A549 (cell line): ENCODE measurements around the gene HOGA1. TPM values are rescaled to one million over a fixed set of nuclear protein-coding genes. Genes with fewer than 3 reads are reported as not detected.
A peak's percentile ranks its signal among the peaks of the same experiment; 100 is the strongest.

Experiments
- ATAC-seq, 2 experiments: fragments of 200-7000 bp in 1 of 2; fragments of >200 bp in 1 of 2; cut with Nextera tagmentation in 1 of 2; cut with Tn5 transposase in 1 of 2; 3 replicates each; pipeline versions ENCODE4 v1.8.0 to v1.9.1; 2018 to 2020; ENCODE audit warnings: mild to moderate bottlenecking in 1 of 2, moderate library complexity in 1 of 2
- CTCF ChIA-PET: fragments of 300-600 bp; sonication (Branson Sonifier 250); formaldehyde crosslinking; extraction: SDS; loops from one replicate; lab custom pipeline; 2021; ENCODE audit warnings: antibody characterized with exemption, inconsistent platforms; lab: Yijun Ruan, JAX
- POLR2A ChIA-PET: fragments of 350-600 bp; formaldehyde crosslinking; extraction: SDS; loops from one replicate; lab custom pipeline; 2021; ENCODE audit warnings: antibody characterized with exemption, inconsistent platforms; lab: Yijun Ruan, JAX
- DNase-seq, 2 experiments: peaks; one replicate each; pipeline versions ENCODE4 v3.0.0 to v3.0.0-alpha.2; 2011 to 2016; ENCODE audit warnings: low read depth in 1 of 2, low spot score in 1 of 2
- FAIRE-seq: peaks from 2 replicates; lab custom pipeline; 2011; peaks lifted over from hg19 to GRCh38; lab: Jason Lieb, UNC
- H3K27ac ChIP-seq, 2 experiments: fragments of >200 bp; sonication (Bioruptor Twin); formaldehyde crosslinking; 3 replicates each; pipeline ENCODE4 v1.5.1; 2016 to 2017
- H3K4me1 ChIP-seq: fragments of >200 bp; sonication (Bioruptor Twin); formaldehyde crosslinking; 3 replicates; pipeline ENCODE4 v1.6.1; 2016
- H3K4me2 ChIP-seq: fragments of >200 bp; sonication (Bioruptor Twin); formaldehyde crosslinking; 3 replicates; pipeline ENCODE4 v1.6.1; 2016
- H3K4me3 ChIP-seq: fragments of >200 bp; sonication (Bioruptor Twin); formaldehyde crosslinking; 3 replicates; pipeline ENCODE4 v1.5.1; 2016
- H3K9me3 ChIP-seq: fragments of >200 bp; sonication (Bioruptor Twin); formaldehyde crosslinking; 3 replicates; pipeline ENCODE4 v1.6.1; 2016
- CBX2 ChIP-seq: fragments of 200-600 bp; sonication (generic); IDR thresholded peaks from 2 replicates; pipeline ENCODE4 v1.6.1; 2016; ENCODE audit warnings: low read depth, mild to moderate bottlenecking, borderline replicate concordance
- CBX8 ChIP-seq: fragments of 200-600 bp; sonication (generic); IDR thresholded peaks from 2 replicates; pipeline ENCODE4 v1.6.1; 2016
- CEBPB ChIP-seq, 2 experiments: fragments of >200 bp in 1 of 2; sonication (Bioruptor Twin) in 1 of 2; formaldehyde crosslinking in 1 of 2; IDR thresholded peaks; 2 replicates each; pipeline ENCODE4 v1.6.1; 2012 to 2016
- CHD2 ChIP-seq: fragments of 150-350 bp; IDR thresholded peaks from 2 replicates; pipeline ENCODE4 v1.6.1; 2014; ENCODE audit warnings: low read length; ENCODE audit not compliant: partially characterized antibody
- CHD4 ChIP-seq: fragments of 200-600 bp; sonication (generic); IDR thresholded peaks from 2 replicates; pipeline ENCODE4 v1.6.1; 2016; ENCODE audit warnings: antibody characterized with exemption, mild to moderate bottlenecking, borderline replicate concordance
- ELK1 ChIP-seq: fragments of 150-350 bp; IDR thresholded peaks from 2 replicates; pipeline ENCODE4 v1.6.1; 2014; ENCODE audit warnings: low read depth, mild to moderate bottlenecking, low read length
- ESRRA ChIP-seq: fragments of 150-350 bp; IDR thresholded peaks from 2 replicates; pipeline ENCODE4 v1.6.1; 2014; ENCODE audit warnings: mild to moderate bottlenecking, low read length, borderline replicate concordance
- FOSB ChIP-seq: fragments of 250-450 bp; sonication (Bioruptor Pico); IDR thresholded peaks from 2 replicates; pipeline ENCODE4 v1.5.0; 2020; ENCODE audit warnings: mild to moderate bottlenecking, moderate library complexity
- FOSL2 ChIP-seq, 2 experiments: fragments of 450-650 bp in 1 of 2; fragments of >200 bp in 1 of 2; sonication (Bioruptor Twin) in 1 of 2; formaldehyde crosslinking; IDR thresholded peaks; 2 replicates each; pipeline versions ENCODE4 v1.5.0 to v1.6.1; 2016 to 2020; ENCODE audit warnings: mild to moderate bottlenecking in 1 of 2, moderate library complexity in 1 of 2
- FOXS1 ChIP-seq: fragments of 250-450 bp; sonication (Bioruptor Pico); IDR thresholded peaks from 2 replicates; pipeline ENCODE4 v1.5.0; 2020; ENCODE audit warnings: mild to moderate bottlenecking, moderate library complexity
- HDAC2 ChIP-seq: fragments of 200-600 bp; sonication (generic); IDR thresholded peaks from 2 replicates; pipeline ENCODE4 v1.6.1; 2016
- HES2 ChIP-seq: fragments of >200 bp; sonication (Bioruptor Twin); formaldehyde crosslinking; IDR thresholded peaks from 2 replicates; pipeline ENCODE4 v1.6.1; 2016
- HOXA7 ChIP-seq: fragments of 250-450 bp; sonication (Bioruptor Pico); IDR thresholded peaks from 2 replicates; pipeline ENCODE4 v1.5.0; 2020; ENCODE audit warnings: mild to moderate bottlenecking, moderate library complexity
- KDM5A ChIP-seq: fragments of 200-600 bp; sonication (generic); IDR thresholded peaks from 2 replicates; pipeline ENCODE4 v1.6.1; 2016; ENCODE audit warnings: antibody characterized with exemption, mild to moderate bottlenecking
- MAX ChIP-seq: IDR thresholded peaks from 2 replicates; pipeline ENCODE4 v1.6.1; 2012
- MAZ ChIP-seq: fragments of 150-350 bp; IDR thresholded peaks from 2 replicates; pipeline ENCODE4 v1.6.1; 2014; ENCODE audit warnings: antibody characterized with exemption, low read depth, low read length, borderline replicate concordance
- MYC ChIP-seq: IDR thresholded peaks from 2 replicates; pipeline ENCODE4 v1.6.1; 2012; ENCODE audit warnings: mild to moderate bottlenecking, inconsistent platforms, low read length, improper control_type of control experiment, borderline replicate concordance
- NFE2L2 ChIP-seq: fragments of 150-350 bp; conservative IDR thresholded peaks from 2 replicates; pipeline ENCODE4 v1.6.1; 2014; ENCODE audit warnings: low read length
- PHF8 ChIP-seq: fragments of 200-600 bp; sonication (generic); IDR thresholded peaks from 2 replicates; pipeline ENCODE4 v1.6.1; 2016; ENCODE audit warnings: low read depth, mild to moderate bottlenecking, antibody characterized with exemption, moderate library complexity, borderline replicate concordance
- POLR2A ChIP-seq: IDR thresholded peaks from 2 replicates; pipeline ENCODE4 v1.6.1; 2012; ENCODE audit warnings: mild to moderate bottlenecking, low read length
- POLR2AphosphoS2 ChIP-seq: conservative IDR thresholded peaks from 2 replicates; pipeline ENCODE4 v1.6.1; 2012; ENCODE audit warnings: low read length, improper control_type of control experiment, inconsistent platforms
- RARB ChIP-seq: fragments of 250-450 bp; sonication (Bioruptor Pico); IDR thresholded peaks from 2 replicates; pipeline ENCODE4 v1.8.0; 2021; ENCODE audit warnings: mild to moderate bottlenecking, moderate library complexity
- RCOR1 ChIP-seq: fragments of 150-350 bp; IDR thresholded peaks from 2 replicates; pipeline ENCODE4 v1.6.1; 2014; ENCODE audit warnings: antibody characterized with exemption, low read length, low read depth
- SMC3 ChIP-seq: fragments of >200 bp; sonication (Bioruptor Twin); formaldehyde crosslinking; IDR thresholded peaks from 3 replicates; pipeline ENCODE4 v1.6.1; 2018; ENCODE audit warnings: inconsistent platforms
- WGBS: methylation state at CpG from one replicate; pipeline ENCODE4 v1.1.6; 2017; ENCODE audit errors: missing lambda C conversion rate; 5-methylcytosine and 5-hydroxymethylcytosine counted together
- polyA plus RNA-seq, 4 experiments: library from polyadenylated mRNA; depleted of rRNA in 3 of 4; stranded (reverse); fragments of >200 nt; fragmentation: RNase III in 1 of 4; extraction: RNeasy Plus Mini Kit Qiagen cat#74134 plus additional on column Dnase treatment in 1 of 4; gene quantifications; 2 replicates in 3 of 4; 3 replicates in 1 of 4; pipeline ENCODE4 v1.2.3, GENCODE V29; 2011 to 2017

HOGA1 gene
- polyA plus RNA-seq, 2 of the 4 experiments (the other 2 are of a cell fraction): 2.0 to 3.1 TPM

- 88% methylated on average over 13 of the region's 13 CpGs for WGBS
- Histone ChIP-seq H3K4me1 (peaks cover 9% of the 10 kb centered on the region), H3K27ac (peak overlapping the region in 1 of 2 experiments; percentile 74; a peak in 3 of 6 replicates), H3K4me2 (no peak overlapping the region), H3K4me3 (no peak overlapping the region), H3K9me3 (no peaks in the 10 kb centered on the region)
- TF ChIP-seq HOXA7: no peak
- POLR2A ChIA-PET: no interaction called here
- FAIRE-seq (no peak), ATAC-seq (no peak), DNase-seq (no peak)
- CTCF ChIA-PET: interaction anchor here (6.9 to 10.8 kb wide), 3 partner anchors 11 to 87 kb away, joined by 64 to 218 read pairs (median 213); no protein-coding TSS in a partner anchor
Observed at GRCh38 chr10:97548828-97549455, 35.2 kb upstream of the HOGA1 start.

- Histone ChIP-seq H3K4me3 (no peak overlapping the region), H3K27ac (peak overlapping the region; percentile 26 to 74; a peak in 4 of 6 replicates), H3K4me2 (no peak overlapping the region), H3K9me3 (no peaks in the 10 kb centered on the region)
- CTCF ChIA-PET: interaction anchor here (0.9 to 10.8 kb wide), 7 partner anchors 12 to 142 kb away, joined by 3 to 218 read pairs (median 5); no protein-coding TSS in a partner anchor
- ATAC-seq (no peak), DNase-seq (no peak)
- TF ChIP-seq CBX8: no peak
- TF ChIP-seq SMC3: no peak
- TF ChIP-seq HOXA7: no peak
- no peak for TF ChIP-seq POLR2A
- TF ChIP-seq PHF8: no peak
- TF ChIP-seq, all 56 proteins: peak for 0
- 80% methylated on average over 13 of the region's 13 CpGs for WGBS
- H3K4me1 ChIP-seq: peaks cover 8% of the 10 kb centered on the region
- no peak for FAIRE-seq
- POLR2A ChIA-PET: no interaction called here
Observed at GRCh38 chr10:97549587-97550322, 34.4 kb upstream of the HOGA1 start.

GRCh38 chr10:97550336-97551149, 33.6 kb upstream of the HOGA1 start:
- no peak for FAIRE-seq
- CTCF ChIA-PET: interaction anchor here (0.9 to 12.4 kb wide), 9 partner anchors 13 to 143 kb away, joined by 3 to 218 read pairs (median 28); partner anchors contain the start of gene ANKRD2

GRCh38 chr10:97551271-97551670, 32.9 kb upstream of the HOGA1 start:
- ChIA-PET POLR2A (no interaction called here), CTCF (interaction anchor here (1.1 to 12.4 kb wide), 9 partner anchors 13 to 173 kb away, joined by 3 to 218 read pairs (median 38); partner anchors contain the start of genes ANKRD2 and UBTD1)
- 91% methylated on average over 6 of the region's 6 CpGs for WGBS
- no peak for TF ChIP-seq POLR2AphosphoS2
- no peak for TF ChIP-seq HES2
- no peak for TF ChIP-seq CHD2
- TF ChIP-seq RARB: no peak
- no peak for TF ChIP-seq KDM5A
- TF ChIP-seq HDAC2: no peak
- TF ChIP-seq FOSL2 (IDR thresholded peaks at IDR 0.05): no peak
- no peak for TF ChIP-seq FOSL2 (CRISPR knock-in tag; IDR thresholded peaks at IDR 0.05)
- TF ChIP-seq FOSB (CRISPR knock-in tag): no peak
- no peak for TF ChIP-seq RCOR1
- TF ChIP-seq CBX2: no peak
- no peak for TF ChIP-seq CEBPB (IDR thresholded peaks at IDR 0.05)
- no peak for TF ChIP-seq FOXS1 (CRISPR knock-in tag)
- no peak for TF ChIP-seq NFE2L2
- no peak for TF ChIP-seq CBX8
- no peak for TF ChIP-seq MAZ
- TF ChIP-seq MYC: no peak
- no peak for TF ChIP-seq MAX

More at GRCh38 chr10:97550336-97551149, 33.6 kb upstream of the HOGA1 start:
- WGBS: 93% methylated on average over 10 of the region's 10 CpGs
- Histone ChIP-seq H3K27ac (peak overlapping the region; percentile 4 to 74; a peak in 3 of 6 replicates), H3K4me1 (peaks cover 8% of the 10 kb centered on the region), H3K9me3 (no peaks in the 10 kb centered on the region), H3K4me2 (no peak overlapping the region), H3K4me3 (no peak overlapping the region)
- DNase-seq: no peak
- ATAC-seq: no peak
- POLR2A ChIA-PET: no interaction called here
- TF ChIP-seq POLR2A (no peak), FOSB (CRISPR knock-in tag) (no peak), ELK1 (no peak), FOSL2 (IDR thresholded peaks at IDR 0.05) (no peak), FOSL2 (CRISPR knock-in tag; IDR thresholded peaks at IDR 0.05) (no peak), CHD4 (no peak), ESRRA (no peak), CHD2 (no peak), KDM5A (no peak)

More at GRCh38 chr10:97551271-97551670, 32.9 kb upstream of the HOGA1 start:
- Histone ChIP-seq H3K4me1 (peaks cover 8% of the 10 kb centered on the region), H3K9me3 (no peaks in the 10 kb centered on the region), H3K4me2 (no peak overlapping the region), H3K4me3 (no peak overlapping the region), H3K27ac (peak overlapping the region in 1 of 2 experiments; percentile 30; a peak in 1 of 6 replicates)
- ATAC-seq (no peak), FAIRE-seq (no peak), DNase-seq (no peak)
